ENCODE measurements around the gene POU2F1.

The POU2F1 gene

DNA sequence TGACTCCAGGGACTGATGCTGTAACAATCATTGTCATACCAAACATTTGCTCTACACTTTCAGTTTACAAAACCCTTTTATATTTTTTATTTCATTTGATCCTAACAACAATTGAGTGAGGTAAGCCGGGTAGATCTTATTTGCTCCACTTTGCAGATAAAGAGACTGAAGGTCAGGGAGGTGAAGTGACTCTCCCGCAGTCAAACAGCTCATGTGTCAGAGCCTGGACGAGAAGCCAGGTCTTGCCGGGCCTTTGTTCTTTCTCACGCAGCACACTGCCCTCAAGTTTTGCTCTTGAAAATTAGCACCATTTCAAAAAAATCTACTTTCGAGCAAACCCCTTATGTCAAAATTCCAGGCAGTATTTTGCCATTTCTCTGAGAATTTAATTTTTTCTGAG, 232.4 kb downstream of the POU2F1 start:
- DNase-seq: no peak

DNA sequence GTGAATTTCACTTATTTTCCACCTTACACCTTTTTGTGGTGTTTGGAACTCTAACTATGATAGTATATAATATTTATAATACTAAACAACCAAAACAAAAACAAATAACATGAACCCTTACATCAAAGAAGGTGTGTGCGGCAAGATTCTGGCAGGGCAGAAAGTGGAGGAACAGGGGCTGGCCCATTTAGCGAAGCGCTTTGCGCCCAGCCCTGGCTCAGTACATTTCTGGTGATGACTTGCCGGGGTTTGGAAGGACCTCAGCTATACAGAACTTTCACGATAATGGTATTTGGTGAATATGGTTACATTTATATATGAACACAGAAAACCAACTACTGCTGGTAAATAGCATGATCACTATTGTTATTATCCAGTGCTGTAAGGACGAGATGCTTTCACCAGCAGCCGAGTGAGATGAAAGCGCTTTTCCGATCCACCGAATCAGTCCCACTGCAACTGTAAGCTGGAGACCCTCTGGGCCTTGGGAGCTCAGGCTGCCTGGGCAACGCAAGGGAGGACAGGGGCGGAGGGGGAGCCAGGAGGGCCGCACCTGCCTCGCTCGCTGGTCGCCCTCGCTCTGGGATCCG, 233.7 kb downstream of the POU2F1 start:
- no peak for DNase-seq

DNA sequence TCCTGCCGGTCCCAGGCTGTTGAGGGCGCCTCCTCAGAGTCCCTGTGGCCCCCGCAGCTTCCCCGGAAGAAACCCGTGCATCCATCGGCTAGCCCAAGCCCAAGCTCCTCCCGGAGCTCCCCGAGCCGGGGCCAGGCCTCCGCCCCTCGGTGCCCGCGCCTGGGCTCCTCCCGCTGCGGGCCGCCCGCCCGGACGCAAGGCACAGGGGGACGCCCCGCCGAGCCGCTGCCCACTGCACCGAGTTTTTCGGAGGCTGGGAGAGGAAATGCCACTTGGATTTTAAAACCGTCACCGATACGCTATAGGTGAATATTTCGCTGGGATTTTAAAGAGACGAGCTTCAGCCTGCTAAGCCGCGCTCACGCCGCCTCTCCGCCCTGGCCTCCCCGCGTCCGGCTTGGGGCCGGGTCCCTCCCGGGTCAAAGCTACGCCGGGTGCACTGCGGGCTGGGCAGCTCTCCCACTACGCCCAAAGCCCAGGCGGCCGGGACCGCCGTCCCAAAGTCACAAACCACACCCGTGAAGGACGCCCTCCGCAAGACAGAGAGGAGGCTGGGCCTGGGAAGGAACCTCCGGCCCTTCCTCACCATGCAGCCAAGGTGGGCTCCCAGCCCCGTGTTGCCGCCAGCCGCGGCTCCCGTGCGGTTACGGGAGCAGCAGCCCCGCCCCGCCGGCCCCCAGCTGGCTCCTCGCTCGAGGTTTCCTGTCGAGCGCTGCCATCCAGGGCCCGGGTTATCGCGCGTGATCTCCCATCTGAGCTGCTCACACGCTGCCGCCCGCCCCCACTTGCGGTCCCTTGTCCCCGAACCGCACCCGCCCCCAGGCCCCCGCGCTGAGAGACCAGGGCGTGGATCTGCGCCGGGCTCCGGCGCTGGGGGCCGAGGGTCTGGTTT, 234.5 kb downstream of the POU2F1 start:
- DNase-seq: peak; percentile 64

DNA sequence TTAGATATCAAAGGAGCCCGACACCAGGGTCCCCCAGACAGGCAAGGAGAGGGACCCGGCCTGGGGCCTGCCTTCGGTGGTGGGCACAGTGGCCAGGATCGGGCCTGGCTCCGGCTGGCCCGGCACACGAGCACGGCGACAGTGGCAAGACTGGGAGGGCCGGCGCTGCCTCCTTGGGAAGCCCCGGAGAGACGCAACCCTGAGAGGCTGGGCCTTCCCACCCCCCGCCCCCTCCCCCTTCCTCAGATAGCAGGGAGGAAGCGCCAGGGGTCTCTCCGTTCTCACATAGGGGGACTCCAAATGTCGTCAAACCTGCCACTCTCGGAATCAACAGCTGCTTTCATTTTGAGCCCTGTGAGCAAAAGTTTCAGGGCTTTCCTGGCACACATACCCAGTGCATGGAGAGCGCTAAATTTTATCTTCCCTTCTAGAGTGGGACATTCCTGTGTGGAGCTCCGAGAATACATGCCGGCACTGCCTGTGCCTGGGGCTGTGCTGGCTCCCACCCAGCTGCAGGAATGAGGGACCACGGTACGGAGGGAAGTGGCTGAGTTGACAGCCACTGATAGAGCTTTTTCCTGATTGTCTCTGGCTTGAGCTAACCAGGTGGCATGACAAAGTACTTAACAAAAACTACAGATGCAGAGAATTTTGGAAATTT, 235.2 kb downstream of the POU2F1 start:
- DNase-seq: no peak

DNA sequence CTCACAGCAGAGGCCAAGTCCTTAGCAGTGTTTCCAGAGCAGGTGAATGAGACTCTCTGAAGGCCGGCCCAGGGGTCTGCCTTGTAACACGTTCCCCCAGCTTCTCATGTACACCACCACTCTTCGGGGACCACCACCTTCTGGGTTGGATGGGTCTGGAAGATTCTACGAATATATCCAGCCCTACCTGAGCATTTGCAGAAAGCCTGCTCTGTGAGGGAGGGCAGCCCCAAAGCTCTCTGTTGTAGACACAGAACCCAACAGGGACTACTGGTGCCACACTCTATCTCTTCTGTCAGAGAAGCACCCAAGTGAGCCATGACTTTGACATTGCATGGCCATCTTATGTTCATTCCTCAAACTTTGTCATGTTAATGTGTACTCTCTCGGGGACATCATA, 235.8 kb downstream of the POU2F1 start:
- no peak for DNase-seq

DNA sequence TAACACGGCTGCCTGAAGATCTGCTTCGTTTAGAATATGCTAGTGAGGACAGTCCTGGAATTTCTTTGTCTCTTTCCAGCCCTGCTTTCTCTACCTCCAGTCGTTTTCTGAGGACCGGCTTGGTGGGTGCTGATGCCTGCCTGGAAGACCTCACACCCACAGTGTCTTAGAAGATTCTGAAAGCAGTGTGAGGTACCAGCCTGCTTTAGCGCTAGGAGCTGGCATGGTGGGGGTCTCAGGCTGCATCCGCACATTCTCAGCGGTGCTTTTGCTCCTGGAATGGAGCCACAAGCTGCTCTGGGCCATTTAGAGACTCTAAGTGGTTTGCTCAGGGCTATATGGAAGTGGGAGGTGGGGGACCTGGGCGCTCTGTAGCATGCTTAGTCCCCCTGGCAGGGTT, 236.2 kb downstream of the POU2F1 start:
- DNase-seq: no peak

DNA sequence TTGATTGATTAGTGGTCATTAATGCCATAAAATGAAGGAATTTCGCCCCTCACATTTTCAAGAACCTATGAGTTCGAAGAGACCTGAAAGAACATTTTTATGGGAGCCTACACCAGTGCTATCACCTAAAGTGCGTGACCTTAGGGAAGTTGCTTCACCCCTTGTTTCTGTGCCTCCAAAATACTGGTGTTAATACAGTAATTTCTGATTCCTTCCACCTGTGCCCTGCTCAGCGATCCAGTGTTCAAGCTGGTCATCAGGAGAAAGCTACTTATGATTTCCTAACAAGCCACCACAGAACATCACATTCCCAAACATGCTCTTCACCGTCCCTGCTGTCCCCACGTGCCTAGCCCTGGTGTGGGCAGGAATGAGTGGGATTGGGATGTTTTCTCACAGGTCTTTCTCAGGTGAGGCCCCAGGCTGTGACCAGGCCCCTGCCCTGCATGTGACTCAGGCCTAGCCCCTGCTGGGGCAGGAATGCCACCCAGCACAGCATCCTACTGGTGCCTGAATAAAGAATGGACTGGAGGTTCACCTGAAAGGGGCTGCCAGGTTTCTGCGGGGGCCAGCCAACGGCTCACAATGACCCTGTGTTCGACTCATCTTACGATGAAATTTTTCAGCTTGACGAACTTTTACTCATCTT, 237.4 kb downstream of the POU2F1 start:
- DNase-seq: no peak

DNA sequence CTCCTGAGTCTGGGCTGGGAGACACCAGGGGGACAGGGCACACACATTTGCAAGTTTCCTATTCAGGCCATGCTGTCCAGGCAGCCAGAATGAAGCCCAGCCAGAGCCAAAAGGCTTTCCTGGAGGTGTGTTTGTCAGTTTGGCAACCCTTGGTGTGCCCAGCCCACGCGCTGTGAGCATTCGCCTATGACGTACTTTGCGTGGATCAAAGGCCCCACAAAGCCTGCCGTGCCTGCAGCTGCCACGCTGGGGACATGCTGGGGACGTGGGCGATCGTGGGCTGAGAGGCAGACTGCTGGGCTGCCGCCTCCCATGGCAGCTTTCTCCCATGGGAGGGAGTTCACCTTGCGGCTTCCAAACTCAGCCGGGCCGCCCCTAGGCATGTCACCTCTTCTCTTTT, 240.2 kb downstream of the POU2F1 start:
- peak; percentile 61 for DNase-seq

DNA sequence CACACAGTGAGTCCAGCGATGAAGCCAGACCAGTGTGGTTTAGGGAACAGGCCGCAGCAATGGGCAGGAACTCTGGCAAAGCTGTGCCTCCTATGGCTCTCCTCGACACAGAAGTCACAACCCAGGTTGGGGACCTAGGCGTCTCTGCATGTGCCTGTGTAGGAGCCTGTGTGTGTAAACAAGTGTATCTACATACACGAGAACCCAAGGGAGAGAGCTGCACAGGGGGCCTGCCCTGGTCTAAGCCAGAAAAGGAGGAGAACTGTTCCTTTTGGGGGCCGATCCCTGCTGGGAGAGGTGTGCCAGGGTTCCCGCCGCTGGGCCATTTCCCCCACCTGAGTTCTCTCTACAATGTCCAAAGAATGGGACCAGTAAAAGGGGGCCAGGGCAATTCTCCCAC, 241.7 kb downstream of the POU2F1 start:
- no peak for DNase-seq

DNA sequence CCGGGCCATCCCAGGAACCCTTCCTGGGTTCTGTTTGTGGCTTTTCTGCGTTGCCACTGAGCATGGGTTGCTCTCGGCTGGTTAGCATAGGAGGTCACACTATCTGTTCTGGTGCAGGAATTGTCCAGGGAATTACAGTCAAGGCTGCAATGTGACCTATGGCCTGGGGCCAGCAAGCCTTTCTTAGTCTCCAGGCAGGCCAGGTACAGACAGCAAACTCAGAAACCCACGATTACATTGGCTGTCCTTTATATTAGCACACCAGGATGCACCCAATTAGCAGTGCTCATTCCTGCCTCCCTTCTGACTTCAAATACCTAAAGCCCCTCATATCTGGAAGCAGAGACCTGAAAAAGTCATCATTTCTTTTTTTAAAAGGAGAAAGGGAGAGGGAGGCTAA, 242.4 kb downstream of the POU2F1 start:
- DNase-seq: no peak

DNA sequence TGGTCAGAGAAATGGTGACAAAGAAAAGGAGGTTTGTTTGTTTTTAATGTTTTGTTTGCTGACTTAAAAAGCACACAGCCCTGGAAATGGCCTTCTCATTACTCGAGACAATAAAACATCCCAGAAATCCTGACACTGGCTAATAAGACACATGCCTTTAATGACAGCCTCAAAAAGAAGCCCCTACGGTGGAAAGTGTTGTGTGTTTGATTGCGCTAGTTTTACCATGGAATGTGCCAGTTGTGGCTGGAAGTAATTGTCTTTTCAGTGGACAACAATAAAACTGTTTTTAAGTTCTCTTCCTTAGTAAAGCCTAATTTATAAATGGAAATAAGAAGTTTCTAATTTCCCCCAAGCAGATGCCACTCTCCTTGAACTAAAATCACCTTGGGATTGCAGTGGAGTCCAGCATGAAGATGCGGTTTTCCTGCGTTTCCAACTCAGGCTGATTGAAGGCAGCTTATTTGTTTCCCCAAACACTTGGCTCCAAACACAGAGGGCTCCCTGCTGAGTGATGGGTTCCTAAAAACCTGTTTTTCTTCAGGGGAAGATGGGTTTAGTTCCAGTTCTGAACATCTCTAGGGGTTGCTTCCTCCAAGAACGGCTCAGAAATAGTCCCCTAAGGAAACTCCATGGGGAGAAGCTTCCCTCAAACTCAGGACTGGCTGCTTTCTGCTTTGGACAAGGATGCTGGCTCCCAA, 243.3 kb downstream of the POU2F1 start:
- DNase-seq: no peak

DNA sequence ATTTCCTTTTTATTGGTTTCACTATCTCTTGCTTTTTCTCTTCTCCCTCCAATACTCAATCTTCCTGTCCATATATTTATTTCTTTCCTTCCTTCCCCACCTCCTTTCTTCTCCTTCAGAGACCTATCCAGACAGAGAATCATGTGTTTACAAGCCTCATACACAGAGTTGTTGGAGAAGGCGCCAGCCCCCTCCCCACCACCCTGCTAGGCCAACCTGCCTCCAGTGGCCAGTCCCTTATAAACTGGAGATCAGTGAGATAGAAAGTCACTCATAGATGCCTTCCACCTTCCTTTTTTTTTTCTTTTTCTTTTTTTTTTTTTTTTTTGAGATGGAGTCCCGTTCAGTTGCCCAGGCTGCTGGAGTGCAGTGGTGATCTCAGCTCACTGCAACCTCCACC, 244.3 kb downstream of the POU2F1 start:
- no peak for DNase-seq

DNA sequence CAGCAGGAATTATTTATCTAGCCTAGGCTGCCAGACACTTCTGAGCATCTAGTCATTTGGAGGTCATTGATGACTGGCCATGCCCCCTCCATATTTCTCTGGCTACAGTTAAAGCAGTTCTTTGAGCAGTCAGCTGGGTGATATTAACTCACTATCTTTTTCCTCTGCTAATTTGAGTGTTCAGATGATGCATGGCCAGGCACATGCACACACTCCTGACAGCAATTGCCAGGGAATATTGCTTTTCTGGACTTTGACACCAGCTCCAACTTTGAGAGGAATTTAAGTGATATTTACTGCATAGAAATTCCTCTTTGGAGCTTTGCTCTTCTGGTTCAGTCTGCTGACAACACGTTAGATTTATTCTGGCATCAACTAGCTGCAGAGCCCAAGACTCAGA, 245.1 kb downstream of the POU2F1 start:
- no peak for DNase-seq

DNA sequence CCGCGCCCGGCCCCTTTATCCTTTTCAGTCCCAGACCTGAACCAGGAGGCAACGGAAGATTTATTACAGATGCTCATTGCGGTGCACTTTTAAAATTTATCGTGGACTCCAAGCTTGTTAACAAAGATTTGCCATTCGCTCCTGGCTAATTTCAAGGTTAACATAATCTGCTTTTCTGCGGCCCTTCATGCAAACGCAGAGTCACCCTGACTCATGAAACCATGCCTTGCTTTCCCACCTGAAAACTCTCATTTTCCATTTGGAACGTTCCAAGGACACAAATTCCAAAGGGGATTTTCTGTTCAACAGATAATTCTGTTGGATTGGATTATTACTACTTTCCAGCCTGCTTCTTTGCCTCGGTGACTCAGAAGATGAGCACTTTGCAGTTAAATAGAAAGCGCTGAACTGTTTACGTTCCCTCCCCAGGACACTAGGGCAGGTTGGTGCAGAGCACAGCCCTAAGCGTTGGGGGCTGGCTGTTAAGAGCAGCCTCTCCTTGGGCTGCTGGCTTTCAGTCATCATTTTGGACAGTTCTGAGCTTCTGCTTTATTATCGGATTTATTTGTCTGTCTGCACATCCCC, 246.5 kb downstream of the POU2F1 start:
- DNase-seq: no peak

DNA sequence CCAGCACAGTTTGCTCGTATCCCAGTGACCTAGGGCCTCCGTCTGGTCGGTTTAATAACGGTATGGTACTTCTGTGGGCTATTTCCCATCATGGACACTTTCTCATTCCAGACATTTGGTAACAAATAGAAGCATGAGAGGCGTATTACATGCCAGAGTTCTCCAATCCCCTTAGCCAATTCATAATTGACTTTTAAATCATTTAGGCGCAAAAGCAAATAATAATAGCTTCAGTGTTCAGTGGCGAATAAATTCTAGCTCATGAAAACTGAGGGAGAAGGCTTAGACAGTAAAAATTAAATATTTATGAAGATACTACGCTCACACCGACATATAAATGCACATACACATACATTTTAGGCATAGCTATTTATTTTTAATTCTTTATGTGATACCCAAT, 247.1 kb downstream of the POU2F1 start:
- DNase-seq: no peak

DNA sequence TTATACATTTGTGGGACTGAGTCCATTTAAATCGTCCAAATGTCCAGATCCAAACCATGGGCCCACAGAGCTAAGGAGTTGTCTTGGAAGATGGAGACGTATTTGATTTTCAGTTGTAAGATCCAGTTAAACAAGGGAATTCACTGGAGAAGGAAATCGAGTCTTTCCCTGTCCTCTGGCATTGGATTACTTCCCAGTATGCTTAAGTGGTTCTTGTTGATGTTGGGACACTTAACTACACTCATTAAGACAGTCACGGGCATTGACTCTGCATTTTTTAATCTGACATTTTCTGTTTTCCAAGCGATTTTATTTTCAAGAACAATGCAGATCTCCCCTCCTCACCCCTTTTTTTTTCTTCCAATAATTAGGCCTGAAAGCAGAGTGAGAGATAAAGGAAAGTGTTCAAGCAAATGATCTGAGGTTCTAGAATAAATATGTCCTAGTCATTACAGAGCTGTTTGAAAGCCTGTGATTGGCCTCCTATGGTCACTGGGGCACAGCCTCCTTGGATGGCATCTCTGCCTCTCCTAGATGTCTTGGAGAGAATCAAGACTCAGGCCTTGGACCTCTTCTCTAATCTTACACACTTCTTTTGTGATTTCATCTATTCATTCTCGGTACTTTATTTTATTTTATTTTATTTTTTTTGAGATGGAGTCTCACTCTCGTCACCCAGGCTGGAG, 248.7 kb downstream of the POU2F1 start:
- DNase-seq: no peak

DNA sequence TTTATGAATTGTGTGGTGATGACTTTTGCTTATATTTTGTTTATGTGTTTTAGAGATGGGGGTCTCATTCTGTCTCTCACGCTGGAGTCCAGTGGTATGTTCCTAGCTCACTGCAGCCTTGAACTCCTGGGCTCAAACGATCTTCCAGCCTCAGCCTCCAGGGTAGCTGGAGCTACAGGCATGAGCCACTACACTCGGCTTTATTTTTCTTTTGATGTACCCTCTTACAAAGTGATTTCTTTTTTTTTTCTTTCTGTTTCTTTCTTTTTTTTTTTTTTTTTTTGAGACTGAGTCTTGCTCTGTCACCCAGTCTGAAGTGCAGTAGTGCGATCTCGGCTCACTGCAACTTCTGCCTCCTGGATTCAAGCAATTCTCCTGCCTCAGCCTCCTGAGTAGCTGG, 250.9 kb downstream of the POU2F1 start:
- DNase-seq: no peak

DNA sequence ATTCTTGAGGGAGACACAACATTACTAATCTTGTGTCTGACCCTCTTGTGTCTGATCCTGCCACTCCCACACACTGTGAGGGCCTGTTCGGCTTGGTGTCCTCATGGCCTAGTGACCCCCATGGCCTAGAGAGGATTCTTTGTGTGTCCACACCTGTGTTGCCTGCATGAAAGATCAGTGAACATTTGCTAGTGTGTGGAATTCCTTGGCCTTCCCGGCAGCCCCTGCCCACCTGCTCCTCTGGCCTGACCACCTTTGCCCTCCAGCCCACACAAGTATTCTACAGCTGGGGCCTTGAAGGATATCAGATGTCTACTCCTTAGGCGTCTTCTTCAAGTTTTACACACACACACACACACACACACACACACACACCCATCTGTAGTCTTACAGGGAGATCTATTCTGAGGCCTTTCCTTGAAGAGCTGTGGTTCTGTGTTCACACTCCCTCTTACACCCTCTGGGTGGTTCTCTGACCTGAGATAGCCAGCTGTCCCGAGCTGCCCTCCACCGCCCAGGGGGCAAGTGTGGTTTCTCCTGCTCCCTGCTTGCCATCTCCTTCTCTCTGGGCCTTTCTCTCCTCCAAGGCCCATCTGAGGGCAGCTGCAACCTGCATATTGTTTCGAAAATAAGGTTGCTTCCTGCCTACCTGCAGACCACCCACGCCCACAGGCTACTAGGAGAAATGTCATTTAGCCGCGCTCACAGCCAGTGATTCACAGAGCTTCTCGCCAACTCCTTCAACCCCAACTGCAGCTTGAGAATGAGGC, 252.3 kb downstream of the POU2F1 start:
- DNase-seq: no peak

DNA sequence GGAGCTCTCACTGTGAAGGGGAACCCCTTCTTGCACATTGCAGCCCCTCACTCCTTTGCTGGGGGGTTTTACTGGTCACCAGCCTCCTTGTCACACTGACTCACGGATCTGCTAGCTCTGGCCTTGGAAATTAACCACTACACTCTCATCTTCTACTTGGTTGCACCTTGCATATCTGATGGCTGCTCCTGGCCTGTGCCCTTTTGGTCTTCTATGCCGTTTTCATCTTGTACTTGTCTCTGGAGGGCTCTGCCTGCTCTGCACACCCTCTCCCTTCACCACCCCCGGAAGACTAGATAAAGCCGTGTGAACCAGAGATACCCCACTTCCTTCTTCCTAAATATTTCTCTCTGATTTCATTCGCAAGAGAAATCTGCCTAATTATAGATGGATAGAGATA, 253.1 kb downstream of the POU2F1 start:
- no peak for DNase-seq

DNA sequence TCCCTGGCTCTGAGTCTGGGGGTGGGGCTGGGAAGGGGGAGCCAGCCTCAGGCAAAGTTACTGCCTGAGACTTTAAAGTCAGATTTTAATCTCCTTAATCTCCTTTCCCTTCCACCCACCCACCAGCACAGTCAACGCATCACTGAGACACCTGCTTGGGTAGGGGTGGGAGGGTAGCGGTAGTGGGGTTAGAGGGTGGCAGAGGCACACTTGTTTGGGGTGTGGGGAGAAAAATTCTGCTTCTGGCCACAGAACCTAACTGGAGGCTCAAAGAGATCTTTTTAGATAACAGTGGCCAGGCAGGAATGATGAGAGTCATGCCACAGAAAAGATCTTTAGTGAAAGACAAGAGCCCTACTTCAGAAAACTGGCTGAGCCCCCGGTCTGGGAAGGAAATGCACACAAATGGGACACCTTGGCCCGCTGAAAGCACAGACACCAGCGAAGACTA, 253.5 kb downstream of the POU2F1 start:
- DNase-seq: no peak

DNA sequence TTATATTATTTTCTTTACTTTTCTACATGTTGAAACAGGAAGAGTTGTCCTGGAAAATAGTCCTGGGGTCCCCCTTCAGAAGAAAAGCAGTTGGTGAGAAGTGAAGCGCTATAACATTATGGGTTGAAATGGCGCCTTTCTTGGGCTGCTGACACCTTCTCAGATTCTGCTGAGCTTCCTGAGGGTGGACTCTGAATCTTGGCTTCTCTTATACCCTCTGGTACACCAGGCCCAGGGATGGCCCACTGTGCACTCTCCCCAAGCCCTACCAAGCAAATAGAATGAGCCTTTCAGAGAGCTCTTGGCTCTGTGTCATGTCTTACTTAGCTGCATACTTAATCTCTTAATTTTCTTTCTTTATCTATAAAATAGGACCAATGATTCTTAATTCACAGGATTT, 255.4 kb downstream of the POU2F1 start:
- DNase-seq: no peak
